SK-N-SH (cell line): ENCODE results near the gene MAMDC2. TPM values are rescaled to one million over a fixed set of nuclear protein-coding genes. Genes with fewer than 3 reads are reported as not detected.

Experiments
- CTCF ChIA-PET: fragments of 300-600, 350-600 bp; formaldehyde crosslinking; extraction: SDS; loops from one replicate; lab custom pipeline; 2021; lab: Yijun Ruan, JAX
- POLR2A ChIA-PET: fragments of 350-600 bp; sonication (Branson Sonifier 250); formaldehyde crosslinking; extraction: SDS; loops from one replicate; lab custom pipeline; 2020; ENCODE audit warnings: antibody characterized with exemption, inconsistent platforms; lab: Yijun Ruan, JAX
- DNase-seq: peaks from one replicate; pipeline ENCODE4 v3.0.0; 2012
- H2AFZ ChIP-seq: fragments of 200-600 bp; sonication (generic); 2 replicates; pipeline ENCODE4 v1.8.1; 2016; ENCODE audit warnings: antibody characterized with exemption, mild to moderate bottlenecking, low read depth
- H3F3A ChIP-seq: fragments of 200-600 bp; sonication (generic); replicated peaks from 2 replicates; pipeline ENCODE3; 2016; ENCODE audit warnings: antibody characterized with exemption, mild to moderate bottlenecking; ENCODE audit not compliant: insufficient read depth
- H3K27ac ChIP-seq, 2 experiments: fragments of 200-500 bp in 1 of 2; fragments of 200-600 bp in 1 of 2; sonication (Bioruptor generic) in 1 of 2; sonication (generic), shearing (Covaris generic) in 1 of 2; 2 replicates each; pipeline versions ENCODE4 v1.5.1 to v1.6.1; 2014 to 2016; ENCODE audit warnings: low read depth in 2 of 2, inconsistent platforms in 1 of 2, low read length in 1 of 2, mild to moderate bottlenecking in 1 of 2, mixed read lengths in 1 of 2
- H3K27me3 ChIP-seq: fragments of 200-600 bp; sonication (generic), shearing (Covaris generic); 2 replicates; pipeline ENCODE4 v1.6.1; 2016; ENCODE audit warnings: mixed run types; ENCODE audit not compliant: insufficient read depth
- H3K36me3 ChIP-seq, 2 experiments: fragments of 200-500 bp in 1 of 2; fragments of 200-600 bp in 1 of 2; sonication (Bioruptor generic) in 1 of 2; sonication (generic) in 1 of 2; replicated peaks in 1 of 2; 2 replicates each; pipeline versions ENCODE3 to v1.5.1; 2014 to 2016; ENCODE audit warnings: low read length in 1 of 2, mild to moderate bottlenecking in 1 of 2; ENCODE audit not compliant: insufficient read depth in 2 of 2, control insufficient read depth in 1 of 2
- H3K4me1 ChIP-seq, 2 experiments: fragments of 200-500 bp in 1 of 2; fragments of 200-600 bp in 1 of 2; sonication (Bioruptor generic) in 1 of 2; sonication (generic), shearing (Covaris generic) in 1 of 2; 2 replicates each; pipeline versions ENCODE4 v1.5.1 to v1.6.1; 2014 to 2016; ENCODE audit warnings: low read depth in 1 of 2, low read length in 1 of 2, mixed run types in 1 of 2; ENCODE audit not compliant: insufficient read depth in 2 of 2, control insufficient read depth in 1 of 2
- H3K4me2 ChIP-seq: fragments of 200-600 bp; sonication (generic), shearing (Covaris generic); 2 replicates; pipeline ENCODE4 v1.6.1; 2017; ENCODE audit warnings: mixed run types
- H3K4me3 ChIP-seq, 2 experiments: fragments of 200-500 bp in 1 of 2; fragments of 200-600 bp in 1 of 2; sonication (Bioruptor generic) in 1 of 2; sonication (generic), shearing (Covaris generic) in 1 of 2; 2 replicates each; pipeline versions ENCODE4 v1.5.1 to v1.8.1; 2014 to 2016; ENCODE audit warnings: low read depth in 2 of 2, inconsistent platforms in 1 of 2, low read length in 1 of 2, mild to moderate bottlenecking in 1 of 2, mixed read lengths in 1 of 2, moderate library complexity in 1 of 2
- H3K79me2 ChIP-seq: fragments of 200-600 bp; sonication (generic); 2 replicates; pipeline ENCODE4 v1.8.1; 2017; ENCODE audit warnings: mild to moderate bottlenecking; ENCODE audit not compliant: insufficient read depth
- H3K9ac ChIP-seq: fragments of 200-600 bp; sonication (generic); 2 replicates; pipeline ENCODE4 v1.6.1; 2017; ENCODE audit warnings: mixed run types
- H3K9me2 ChIP-seq: fragments of 200-600 bp; sonication (generic); 2 replicates; pipeline ENCODE4 v1.6.1; 2017; ENCODE audit warnings: mixed run types
- H3K9me3 ChIP-seq: fragments of 200-600 bp; sonication (generic); 2 replicates; pipeline ENCODE4 v1.6.1; 2017; ENCODE audit warnings: mixed run types, mild to moderate bottlenecking, moderate library complexity
- H4K20me1 ChIP-seq: fragments of 200-600 bp; sonication (generic); 2 replicates; pipeline ENCODE4 v1.6.1; 2017; ENCODE audit warnings: mild to moderate bottlenecking, mixed run types; ENCODE audit not compliant: insufficient read depth
- CHD2 ChIP-seq: fragments of 150-350 bp; IDR thresholded peaks from 2 replicates; pipeline ENCODE4 v1.6.1; 2018; ENCODE audit warnings: low read length; ENCODE audit not compliant: partially characterized antibody
- CTCF ChIP-seq: fragments of 200-600 bp; sonication (generic); IDR thresholded peaks from 2 replicates; pipeline ENCODE4 v1.6.1; 2017; ENCODE audit warnings: antibody characterized with exemption, mild to moderate bottlenecking, moderate library complexity
- EP300 ChIP-seq, 2 experiments: IDR thresholded peaks; 2 replicates each; pipeline versions ENCODE4 v1.4.0 to v1.6.1; 2012; ENCODE audit warnings: borderline replicate concordance in 1 of 2, low read depth in 1 of 2, low read length in 1 of 2
- FOSL2 ChIP-seq: IDR thresholded peaks from 2 replicates; pipeline ENCODE4 v1.4.0; 2012; ENCODE audit warnings: low read depth, mild to moderate bottlenecking, moderate library complexity, borderline replicate concordance
- GABPA ChIP-seq: IDR thresholded peaks from 2 replicates; pipeline ENCODE4 v1.4.0; 2012; ENCODE audit warnings: low read depth, mild to moderate bottlenecking
- GATA2 ChIP-seq: sonication (generic); formaldehyde crosslinking; IDR thresholded peaks from 2 replicates; pipeline ENCODE4 v1.5.0; 2020; ENCODE audit warnings: mild to moderate bottlenecking, missing genetic modification reagents
- MEF2A ChIP-seq: IDR thresholded peaks from 2 replicates; pipeline ENCODE4 v1.4.0; 2012; ENCODE audit warnings: low read depth, borderline replicate concordance
- NFIC ChIP-seq: IDR thresholded peaks from 2 replicates; pipeline ENCODE4 v1.4.0; 2012; ENCODE audit warnings: borderline replicate concordance
- RAD21 ChIP-seq: IDR thresholded peaks from 2 replicates; pipeline ENCODE4 v1.6.1; 2012; ENCODE audit warnings: mild to moderate bottlenecking, low read length
- REST ChIP-seq: IDR thresholded peaks from 2 replicates; pipeline ENCODE4 v1.6.1; 2012; ENCODE audit warnings: mild to moderate bottlenecking, low read depth, low read length, moderate library complexity
- SMC3 ChIP-seq: IDR thresholded peaks from 2 replicates; pipeline ENCODE4 v1.6.1; 2012; ENCODE audit warnings: low read depth, low read length, improper control_type of control experiment
- TAF1 ChIP-seq: IDR thresholded peaks from 2 replicates; pipeline ENCODE4 v1.6.1; 2012; ENCODE audit warnings: low read depth, mild to moderate bottlenecking, low read length, moderate library complexity, borderline replicate concordance
- TCF12 ChIP-seq: IDR thresholded peaks from 2 replicates; pipeline ENCODE4 v1.4.0; 2012
- TEAD4 ChIP-seq: IDR thresholded peaks from 2 replicates; pipeline ENCODE4 v1.4.0; 2012; ENCODE audit warnings: mild to moderate bottlenecking, borderline replicate concordance; ENCODE audit not compliant: insufficient read depth
- WGBS: methylation state at CpG from one replicate; pipeline ENCODE4 v1.1.6; 2017; ENCODE audit warnings: low lambda C conversion rate; 5-methylcytosine and 5-hydroxymethylcytosine counted together
- polyA plus RNA-seq, 3 experiments: library from polyadenylated mRNA; depleted of rRNA; stranded (reverse); fragments of >200 nt; gene quantifications; 2 replicates each; pipeline ENCODE4 v1.2.3, GENCODE V29; 2012

Gene MAMDC2
- polyA plus RNA-seq, 1 of the 3 experiments (the other 2 are of a cell fraction), result not detected

- Histone ChIP-seq H4K20me1 (no peaks in the 10 kb centered on the region), H3K4me2 (no peak overlapping the region), H3K9me3 (no peaks in the 10 kb centered on the region), H3K79me2 (no peaks in the 10 kb centered on the region), H3K9me2 (no peaks in the 10 kb centered on the region), H3K36me3 (no peaks in the 10 kb centered on the region), H3F3A (peaks cover 4% of the 10 kb centered on the region), H3K9ac (no peak overlapping the region), H2AFZ (no peak overlapping the region), H3K4me1 (no peaks in the 10 kb centered on the region; a peak in 1 of 4 replicates), H3K27ac (no peak overlapping the region), H3K4me3 (no peak overlapping the region), H3K27me3 (no peaks in the 10 kb centered on the region)
- ChIA-PET CTCF (no interaction called here), POLR2A (no interaction called here)
- WGBS, result 60% methylated on average over 3 of the region's 3 CpGs
- TF ChIP-seq SMC3, result no peak
- TF ChIP-seq GATA2 (CRISPR knock-in tag), result no peak
- TF ChIP-seq CHD2, result no peak
- no peak for TF ChIP-seq CTCF
- DNase-seq, result no peak
Measured at GRCh38 chr9:70040376-70040903, 3.2 kb upstream of the MAMDC2 start.

- CTCF ChIA-PET, result interaction anchor here (1.2 to 1.4 kb wide), 2 partner anchors 20 to 70 kb away, joined by 3 read pairs; no protein-coding TSS in a partner anchor
- Histone ChIP-seq H3K4me1 (peaks cover 0 to 7% of the 10 kb centered on the region in 2 experiments; a peak in 2 of 4 replicates), H3K27ac (no peak overlapping the region), H3F3A (peaks cover 4% of the 10 kb centered on the region), H4K20me1 (no peaks in the 10 kb centered on the region), H3K4me2 (no peak overlapping the region), H3K79me2 (no peaks in the 10 kb centered on the region), H2AFZ (no peak overlapping the region), H3K9me2 (no peaks in the 10 kb centered on the region), H3K9me3 (no peaks in the 10 kb centered on the region), H3K36me3 (no peaks in the 10 kb centered on the region), H3K4me3 (no peak overlapping the region), H3K27me3 (no peaks in the 10 kb centered on the region), H3K9ac (no peak overlapping the region)
- DNase-seq, result no peak
- TF ChIP-seq FOSL2 (no peak), TCF12 (no peak), GATA2 (CRISPR knock-in tag) (no peak), RAD21 (no peak), NFIC (no peak), GABPA (no peak), REST (no peak), MEF2A (no peak), EP300 (IDR thresholded peaks at IDR 0.05; ENCODE audit: borderline replicate concordance in 1 of 2, low read depth in 1 of 2, low read length in 1 of 2) (no peak), TEAD4 (no peak), TAF1 (no peak)
- POLR2A ChIA-PET, result no interaction called here
- WGBS, result 93% methylated on average over 15 of the region's 15 CpGs
Measured at GRCh38 chr9:70042461-70043215, 1.0 kb upstream of the MAMDC2 start.
